ENCODE data around the gene RXRG.

Gene RXRG

DNA sequence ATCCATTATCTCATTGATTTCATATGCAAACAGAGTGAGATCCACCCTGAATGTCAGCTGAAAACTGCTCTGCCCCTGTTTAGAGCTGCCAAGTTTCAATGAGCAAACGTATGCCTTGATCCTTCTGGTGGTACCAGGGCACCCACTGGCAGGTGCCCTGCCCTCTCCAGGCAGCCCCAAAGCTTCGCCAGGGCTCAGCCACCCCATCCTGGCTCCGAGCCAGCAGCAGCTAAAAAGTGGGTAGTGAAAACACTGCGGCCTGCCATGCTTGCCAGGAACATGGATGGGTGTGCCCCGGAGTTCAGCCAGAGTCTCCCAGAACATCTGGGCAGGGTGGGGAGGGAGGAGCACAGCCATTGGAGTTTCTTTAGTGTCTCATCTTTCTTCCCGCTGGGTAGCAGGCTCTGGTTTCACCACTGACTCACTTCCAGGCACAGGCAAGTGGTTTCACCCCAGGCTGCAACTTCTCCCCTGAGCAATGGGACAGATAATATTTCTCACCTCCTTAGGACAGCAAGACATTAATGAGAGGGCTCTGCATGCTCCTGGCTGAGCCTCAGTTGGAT, 80.3 kb downstream of the RXRG start:
- no peak for DNase-seq

DNA sequence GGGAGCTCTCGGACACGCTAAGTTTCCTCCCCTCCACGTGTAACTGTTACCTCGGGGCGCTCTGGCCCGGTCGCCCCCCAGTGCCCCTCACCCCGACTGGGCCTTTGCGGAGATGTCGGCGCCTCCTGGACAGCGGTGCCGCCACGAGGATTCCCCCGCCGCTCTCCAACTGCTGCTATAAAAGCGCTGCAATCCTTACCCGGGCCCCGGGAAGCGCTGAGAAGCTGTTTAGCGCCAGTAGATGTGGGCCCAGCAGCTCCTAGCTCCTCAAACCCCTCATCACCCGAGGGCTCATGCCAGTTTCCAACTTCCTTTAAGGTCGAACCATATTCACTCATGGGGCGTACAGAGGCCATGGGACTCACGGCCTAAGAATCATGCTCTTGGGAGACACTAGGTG, 88.0 kb downstream of the RXRG start:
- no peak for DNase-seq

DNA sequence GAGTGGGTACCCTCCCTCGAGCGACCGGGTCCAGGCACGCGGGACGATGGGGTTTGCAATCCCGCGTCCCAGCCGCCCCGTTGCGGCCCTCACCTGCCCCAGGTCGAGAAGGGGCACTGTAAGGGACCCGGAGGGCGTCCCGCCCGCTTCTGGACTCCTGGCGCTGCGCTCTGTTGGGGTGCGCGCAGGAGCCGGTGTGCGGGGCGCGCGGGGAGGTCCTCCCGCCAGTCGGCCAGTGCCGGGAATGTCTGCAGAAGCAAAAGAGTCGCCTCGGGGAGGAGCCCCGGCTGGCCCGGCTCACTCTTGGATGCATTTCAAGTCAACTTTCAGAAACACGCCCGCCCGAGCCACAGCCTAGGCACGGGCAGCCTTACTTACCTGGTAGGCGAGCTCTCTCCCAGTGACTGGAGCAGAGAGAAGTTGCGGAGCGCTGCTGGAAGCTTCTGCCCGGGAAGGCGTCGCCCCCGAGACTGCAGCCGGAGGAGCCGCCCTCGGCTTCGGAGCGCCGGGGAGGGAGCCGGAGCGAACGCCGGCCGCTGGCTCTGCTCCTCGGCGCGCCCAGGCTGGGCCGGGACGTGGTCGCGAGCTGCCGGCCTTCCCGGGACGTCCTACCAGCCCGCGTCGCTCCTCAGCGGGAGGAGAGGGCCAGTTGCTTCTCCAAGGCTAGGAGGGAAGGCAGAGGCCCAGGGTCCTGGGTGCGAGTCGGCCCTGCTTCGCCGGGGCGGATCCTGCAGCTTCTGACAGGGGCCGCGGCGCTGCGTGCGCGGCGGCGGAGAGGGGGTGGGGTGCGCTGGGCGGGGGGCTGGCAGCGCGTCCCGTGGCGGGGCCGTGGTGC, 88.7 kb downstream of the RXRG start, which contains the start of gene LMX1A:
TSS of gene LMX1A (minus strand) at position 739 of the 835 bp plus-strand sequence. CDS start 1,156 bp downstream, outside the sequence.
- no peak for DNase-seq

DNA sequence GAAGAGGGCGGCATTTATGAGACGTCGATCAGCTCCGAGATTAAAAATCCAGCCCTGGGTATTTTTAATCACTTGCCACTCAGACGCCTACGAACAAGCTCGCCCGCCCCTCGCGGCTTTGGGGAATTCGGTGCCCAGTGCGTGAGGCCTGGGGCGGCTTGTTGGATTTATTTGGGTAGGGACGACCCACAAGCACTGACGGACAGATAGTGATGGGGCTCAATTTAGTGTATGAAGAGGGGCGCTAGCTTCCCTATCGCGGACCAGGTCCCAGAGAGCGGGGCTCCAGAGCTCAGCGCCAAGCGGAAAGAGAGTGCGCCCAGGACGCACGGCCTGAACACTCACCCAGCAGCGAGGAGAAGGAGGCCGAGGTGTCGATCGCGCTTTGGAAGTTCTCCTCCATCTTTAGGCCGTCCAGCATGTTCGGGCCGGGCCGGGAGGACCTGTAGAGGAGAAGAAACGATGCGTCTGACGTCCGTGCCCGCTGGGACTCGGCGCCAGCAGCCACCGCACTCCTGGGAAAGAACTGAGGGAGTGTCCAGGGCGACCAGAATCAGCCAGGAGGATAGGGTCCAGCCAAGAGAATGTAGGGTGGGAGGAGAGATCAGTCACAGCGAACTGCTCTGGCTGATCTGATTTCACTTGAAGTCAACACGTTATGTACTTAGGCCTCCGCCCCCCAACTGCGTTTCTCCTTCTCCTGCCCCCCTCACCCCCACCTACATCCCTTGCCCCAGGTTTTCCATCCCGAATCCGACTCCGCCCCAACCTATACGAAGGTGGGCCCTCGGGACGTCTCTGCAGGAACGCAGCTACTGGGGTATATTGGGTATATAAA, 89.6 kb downstream of the RXRG start:
- no peak for DNase-seq

DNA sequence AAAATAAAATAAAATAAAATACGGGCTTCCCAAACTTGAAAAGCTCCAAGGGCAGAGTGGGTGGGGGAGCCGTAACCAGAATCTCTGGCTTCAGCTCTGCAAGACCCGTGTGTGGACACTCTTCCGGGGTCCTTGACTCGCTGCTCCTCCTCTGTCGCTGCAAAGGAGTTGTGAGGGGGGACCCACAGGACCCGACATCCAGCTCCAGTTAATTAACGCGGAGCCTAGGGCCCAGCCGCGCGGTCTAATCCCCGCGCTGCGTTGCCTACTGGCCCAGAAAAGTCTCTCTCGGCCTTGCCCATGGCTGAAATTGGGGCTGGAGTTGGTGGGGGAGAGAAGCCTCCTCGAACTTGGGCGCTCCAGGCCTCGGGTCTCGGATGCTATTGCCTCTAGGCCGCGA, 90.2 kb downstream of the RXRG start:
- no peak for DNase-seq

DNA sequence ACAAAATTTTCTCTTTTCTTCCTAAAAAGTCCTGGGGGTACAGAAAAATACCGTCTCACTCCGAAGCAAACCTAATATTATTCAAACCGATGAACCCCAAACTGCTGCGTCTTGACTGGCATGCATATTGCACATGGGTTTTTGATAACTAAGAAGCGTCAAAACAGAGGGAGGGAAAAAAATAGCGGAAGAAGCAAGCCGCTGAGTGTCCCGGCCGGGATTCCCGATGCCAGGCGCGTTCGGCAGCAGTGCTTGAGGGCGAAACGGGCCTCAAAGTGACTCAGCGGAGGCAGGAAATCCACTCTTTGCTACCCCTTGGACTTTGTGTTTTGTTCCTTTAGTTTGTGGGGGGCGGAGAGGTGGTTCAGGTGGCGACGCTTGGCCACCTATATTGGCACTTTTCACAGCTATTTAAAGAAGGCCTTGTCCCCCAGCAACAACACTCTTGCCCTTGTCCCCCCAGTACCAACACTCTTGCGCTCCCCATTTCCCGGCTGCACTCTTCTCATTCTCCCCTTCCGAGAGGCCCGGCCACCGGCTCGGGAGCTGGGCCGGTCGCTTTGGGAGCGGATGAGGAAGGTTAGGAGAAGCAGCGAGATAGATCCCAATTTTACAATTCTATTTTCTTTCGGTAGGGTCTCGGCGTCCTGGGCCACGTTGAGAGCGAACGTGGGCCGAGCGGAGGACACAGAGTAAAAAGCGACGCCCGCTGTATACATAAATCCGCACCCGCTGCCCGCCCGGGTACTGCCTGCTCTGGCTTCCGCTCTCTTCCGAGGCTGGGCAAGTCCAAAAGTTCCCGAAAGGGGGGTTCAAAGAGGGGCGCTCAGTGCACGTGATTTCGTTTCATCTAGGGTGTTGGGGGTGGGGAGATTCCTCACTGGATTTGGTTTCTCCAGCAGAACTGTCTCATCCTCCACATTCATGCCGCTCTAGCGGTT, 90.9 kb downstream of the RXRG start:
- DNase-seq = no peak

DNA sequence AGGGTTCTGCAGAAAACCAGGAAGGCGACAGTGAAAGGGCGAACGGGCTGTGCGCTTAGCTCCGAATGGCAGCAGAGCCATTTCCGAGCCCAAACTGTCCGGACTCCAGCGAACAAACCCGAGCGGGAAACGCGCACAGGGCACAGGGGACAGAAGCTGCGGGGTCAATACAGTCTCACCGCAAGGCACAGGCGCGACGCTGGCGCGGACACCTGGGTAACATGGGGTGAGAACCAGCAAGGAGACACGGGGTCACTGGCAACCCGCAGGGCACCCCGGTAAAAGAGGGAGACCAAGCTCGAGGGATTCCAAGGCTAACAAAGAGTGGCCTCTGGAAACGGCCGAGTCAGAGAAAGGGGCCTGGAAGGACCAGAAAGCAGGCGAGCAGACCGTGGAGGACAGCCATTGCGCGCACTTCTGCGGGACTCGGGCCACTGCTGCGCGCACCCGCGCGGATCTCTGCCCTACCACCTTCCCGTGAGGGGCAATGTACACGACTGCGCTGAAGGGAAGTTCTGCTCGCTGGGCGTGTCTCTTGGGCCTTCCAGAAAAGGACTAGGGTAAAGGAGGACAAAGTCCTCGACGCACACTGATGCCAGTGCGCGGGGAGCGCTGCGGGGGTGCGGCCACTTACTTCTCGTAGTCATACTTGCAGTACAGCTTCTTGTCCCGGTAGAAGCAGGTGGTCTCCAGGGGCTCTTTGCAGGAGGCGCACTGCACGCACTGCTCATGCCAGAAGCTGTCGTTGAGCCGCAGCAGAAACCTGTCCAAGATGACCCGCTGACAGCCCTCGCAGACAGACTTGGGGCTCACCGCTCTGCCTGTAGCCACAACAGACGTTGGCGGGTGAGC, 92.3 kb downstream of the RXRG start:
- no peak for DNase-seq

DNA sequence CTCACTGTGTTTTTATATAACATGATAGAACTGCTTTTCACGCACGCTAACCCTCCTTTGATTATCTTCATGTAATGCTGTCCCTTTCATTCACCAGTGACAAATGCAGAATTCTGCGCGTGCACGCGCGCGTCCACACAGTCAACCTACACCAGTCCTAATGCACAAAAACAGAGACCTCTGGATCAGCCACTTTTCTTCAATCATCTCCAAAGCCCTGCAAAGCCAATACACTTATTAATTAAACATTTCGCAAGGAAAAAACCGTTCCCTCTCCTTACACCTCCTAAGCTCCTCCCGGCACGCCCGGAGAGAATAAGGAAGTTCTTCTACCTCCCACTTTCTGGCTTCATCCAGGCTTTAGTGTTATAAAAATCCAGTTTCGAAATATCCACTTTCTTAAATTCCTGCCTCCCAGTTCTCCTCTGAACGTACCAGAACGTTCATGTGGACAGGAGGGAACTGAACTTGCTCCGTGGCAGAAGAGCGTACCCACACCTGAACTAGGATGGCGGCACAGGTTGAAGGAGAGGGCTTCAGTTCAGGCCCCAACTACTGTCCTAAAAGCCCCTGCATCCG, 93.0 kb downstream of the RXRG start:
- DNase-seq = no peak

All from activated gamma-delta T cell (primary cell).